ENCODE measurements around the gene DUS1L. TPM values are rescaled to one million over a fixed set of nuclear protein-coding genes. Genes with fewer than 3 reads are reported as not detected.

The DUS1L gene
- total RNA-seq, 4 donors from 2014 or later, result 98.6 to 306 (median 132) TPM

- no peak for DNase-seq
- WGBS, 2 donors (ENCODE audit: low coverage in 1 of 2), result 88 to 94% methylated on average over 14 to 20 of the region's 20 CpGs
- H3K27ac ChIP-seq, result no peak overlapping the region
- in situ Hi-C loops (cut with MboI; ENCODE audit: low pct_ligation_motif_present in 1 of 4, low pct_unique_long_range_greater_than_20kb in 1 of 4, low sequenced_read_pairs in 3 of 4), result loop anchor here in 2 of 4 donors (25.0 kb wide), 1 partner anchor 114 kb away; no protein-coding TSS in a partner anchor
- no peak overlapping the region for H3K4me3 ChIP-seq
- H3K9me3 ChIP-seq, result no peaks in the 10 kb centered on the region
- H3K4me1 ChIP-seq, result peaks cover 12 to 28% (median 26%) of the 10 kb centered on the region in 4 donors
- TF ChIP-seq CTCF (IDR thresholded peaks at IDR 0.05) (no peak), POLR2A (IDR thresholded peaks at IDR 0.05) (no peak), POLR2AphosphoS5 (IDR thresholded peaks at IDR 0.05) (no peak), EP300 (IDR thresholded peaks at IDR 0.05; ENCODE audit: low read depth) (no peak)
- H3K36me3 ChIP-seq, result no peaks in the 10 kb centered on the region
- no peaks in the 10 kb centered on the region for H3K27me3 ChIP-seq
- intact Hi-C loops (cut with DNase I; ENCODE audit: low total_unique reads), result no loop called here
These were observed 17.0 kb downstream of the DUS1L start for GRCh38 chr17:82048571-82048971.

GRCh38 chr17:82047914-82048570, 17.6 kb downstream of the DUS1L start:
- H3K9me3 ChIP-seq, result no peaks in the 10 kb centered on the region
- TF ChIP-seq CTCF (IDR thresholded peaks at IDR 0.05) (no peak), POLR2AphosphoS5 (IDR thresholded peaks at IDR 0.05) (no peak), POLR2A (IDR thresholded peaks at IDR 0.05) (no peak), EP300 (IDR thresholded peaks at IDR 0.05; ENCODE audit: low read depth) (no peak)
- 92% methylated on average over 24 of the region's 25 CpGs; no CpG with 5 or more reads in 1 of the 2 donors for WGBS, 2 donors (ENCODE audit: low coverage in 1 of 2)

GRCh38 chr17:82047379-82047778, 18.2 kb downstream of the DUS1L start:
- Histone ChIP-seq H3K4me3 (no peak overlapping the region), H3K27me3 (no peaks in the 10 kb centered on the region), H3K4me1 (peaks cover 6 to 17% (median 14%) of the 10 kb centered on the region in 4 donors), H3K36me3 (no peaks in the 10 kb centered on the region), H3K9me3 (no peaks in the 10 kb centered on the region), H3K27ac (no peak overlapping the region)
- in situ Hi-C loops (cut with MboI; ENCODE audit: low pct_ligation_motif_present in 1 of 4, low pct_unique_long_range_greater_than_20kb in 1 of 4, low sequenced_read_pairs in 3 of 4), result loop anchor here in 2 of 4 donors (25.0 kb wide), 1 partner anchor 115 kb away; no protein-coding TSS in a partner anchor
- TF ChIP-seq POLR2A (IDR thresholded peaks at IDR 0.05), result no peak
- TF ChIP-seq POLR2AphosphoS5 (IDR thresholded peaks at IDR 0.05), result no peak
- TF ChIP-seq EP300 (IDR thresholded peaks at IDR 0.05; ENCODE audit: low read depth), result no peak
- TF ChIP-seq CTCF (IDR thresholded peaks at IDR 0.05), result no peak
- intact Hi-C loops (cut with DNase I; ENCODE audit: low total_unique reads), result no loop called here
- no peak for DNase-seq
- 85% methylated on average over 23 of the region's 24 CpGs; no CpG with 5 or more reads in 1 of the 2 donors for WGBS, 2 donors (ENCODE audit: low coverage in 1 of 2)

More at GRCh38 chr17:82047914-82048570, 17.6 kb downstream of the DUS1L start:
- DNase-seq, result no peak
- Histone ChIP-seq H3K4me3 (no peak overlapping the region), H3K27me3 (no peaks in the 10 kb centered on the region), H3K4me1 (peaks cover 12 to 23% (median 21%) of the 10 kb centered on the region in 4 donors), H3K27ac (no peak overlapping the region), H3K36me3 (no peaks in the 10 kb centered on the region)
- intact Hi-C loops (cut with DNase I; ENCODE audit: low total_unique reads), result no loop called here
- in situ Hi-C loops (cut with MboI; ENCODE audit: low pct_ligation_motif_present in 1 of 4, low pct_unique_long_range_greater_than_20kb in 1 of 4, low sequenced_read_pairs in 3 of 4), result loop anchor here in 2 of 4 donors (25.0 kb wide), 1 partner anchor 114 kb away; no protein-coding TSS in a partner anchor

- intact Hi-C loops (cut with DNase I; ENCODE audit: low total_unique reads) (no loop called here), in situ Hi-C loops (cut with MboI; ENCODE audit: low pct_ligation_motif_present in 1 of 4, low pct_unique_long_range_greater_than_20kb in 1 of 4, low sequenced_read_pairs in 3 of 4) (loop anchor here in 2 of 4 donors (25.0 kb wide), 1 partner anchor 115 kb away; no protein-coding TSS in a partner anchor)
- peaks cover 5 to 16% (median 13%) of the 10 kb centered on the region in 4 donors for H3K4me1 ChIP-seq
- no peaks in the 10 kb centered on the region for H3K27me3 ChIP-seq
- 89 to 100% methylated on average over 2 to 21 of the region's 21 CpGs for WGBS, 2 donors (ENCODE audit: low coverage in 1 of 2)
- no peak for DNase-seq
- no peaks in the 10 kb centered on the region for H3K9me3 ChIP-seq
- no peak for TF ChIP-seq POLR2A (IDR thresholded peaks at IDR 0.05)
- TF ChIP-seq EP300 (IDR thresholded peaks at IDR 0.05; ENCODE audit: low read depth), result no peak
- TF ChIP-seq CTCF (IDR thresholded peaks at IDR 0.05), result no peak
- no peak for TF ChIP-seq POLR2AphosphoS5 (IDR thresholded peaks at IDR 0.05)
- H3K27ac ChIP-seq, result no peak overlapping the region
- no peaks in the 10 kb centered on the region for H3K36me3 ChIP-seq
- H3K4me3 ChIP-seq, result no peak overlapping the region
These were observed 18.7 kb downstream of the DUS1L start for GRCh38 chr17:82046903-82047302.
